HepG2 (cell line): ENCODE measurements around the gene CD79A. TPM values are rescaled to one million over a fixed set of nuclear protein-coding genes. Genes with fewer than 3 reads are reported as not detected.

Experiments used
- ARNT2 ChIP-seq: sonication (generic); formaldehyde crosslinking; IDR thresholded peaks from 2 replicates; pipeline ENCODE4 v1.8.0; 2022; ENCODE audit warnings: mild to moderate bottlenecking, low read depth, missing genetic modification reagents, moderate library complexity
- ATF7-NPFF ChIP-seq: sonication (generic); formaldehyde crosslinking; IDR thresholded peaks from 2 replicates; pipeline ENCODE4 v1.8.1; 2023; ENCODE audit warnings: mild to moderate bottlenecking, low read depth, missing genetic modification reagents, moderate library complexity
- CCAR2 ChIP-seq: fragments of 200-400 bp; formaldehyde crosslinking; optimal IDR thresholded peaks from 2 replicates; pipeline ENCODE3; 2018; ENCODE audit warnings: low read depth, mild to moderate bottlenecking, low read length, moderate library complexity
- CEBPB ChIP-seq: IDR thresholded peaks from 2 replicates; pipeline ENCODE4 v1.6.1; 2011; ENCODE audit warnings: low read depth, low read length, improper control_type of control experiment, borderline replicate concordance
- CENPBD1 ChIP-seq: sonication (generic); formaldehyde crosslinking; IDR thresholded peaks from 2 replicates; pipeline ENCODE4 v1.8.0; 2022; ENCODE audit warnings: missing genetic modification reagents, low read depth, mild to moderate bottlenecking, borderline replicate concordance
- EEA1 ChIP-seq: sonication (generic); formaldehyde crosslinking; IDR thresholded peaks from 2 replicates; pipeline ENCODE4 v1.5.1; 2020; ENCODE audit warnings: mild to moderate bottlenecking, missing genetic modification reagents, borderline replicate concordance
- ELF1 ChIP-seq: sonication (generic); formaldehyde crosslinking; IDR thresholded peaks from 2 replicates; pipeline ENCODE4 v1.4.0; 2020; ENCODE audit warnings: missing genetic modification reagents
- EP300 ChIP-seq, 3 experiments: sonication (generic) in 1 of 3; formaldehyde crosslinking in 1 of 3; IDR thresholded peaks; 2 replicates each; pipeline versions ENCODE4 v1.5.1 to v1.6.1; 2011 to 2020; ENCODE audit warnings: low read depth in 2 of 3, low read length in 2 of 3, borderline replicate concordance in 1 of 3, improper control_type of control experiment in 1 of 3, mild to moderate bottlenecking in 1 of 3, missing genetic modification reagents in 1 of 3, moderate library complexity in 1 of 3
- MEIS1 ChIP-seq: sonication (generic); formaldehyde crosslinking; IDR thresholded peaks from 2 replicates; pipeline ENCODE4 v1.9.0; 2021; ENCODE audit warnings: mild to moderate bottlenecking, missing genetic modification reagents, moderate library complexity, borderline replicate concordance
- MXD1 ChIP-seq: sonication (generic); formaldehyde crosslinking; IDR thresholded peaks from 2 replicates; pipeline ENCODE4 v1.4.0; 2020; ENCODE audit warnings: mild to moderate bottlenecking, missing genetic modification reagents
- POLR2AphosphoS5 ChIP-seq: IDR thresholded peaks from 2 replicates; pipeline ENCODE4 v1.6.1; 2012; ENCODE audit warnings: low read depth, low read length
- SAFB2 ChIP-seq: sonication (generic); formaldehyde crosslinking; IDR thresholded peaks from 2 replicates; pipeline ENCODE4 v1.5.1; 2020; ENCODE audit warnings: missing genetic modification reagents, low read depth, mild to moderate bottlenecking, borderline replicate concordance
- SMAD9 ChIP-seq: sonication (generic); formaldehyde crosslinking; IDR thresholded peaks from 2 replicates; pipeline ENCODE4 v1.5.1; 2020; ENCODE audit warnings: mild to moderate bottlenecking, missing genetic modification reagents
- SP4 ChIP-seq: sonication (generic); formaldehyde crosslinking; IDR thresholded peaks from 2 replicates; pipeline ENCODE4 v1.8.1; 2023; ENCODE audit warnings: mild to moderate bottlenecking, missing genetic modification reagents
- SRF ChIP-seq: IDR thresholded peaks from 2 replicates; pipeline ENCODE4 v1.6.1; 2011; ENCODE audit warnings: mild to moderate bottlenecking, low read depth, low read length, moderate library complexity
- STAG1 ChIP-seq: sonication (generic); formaldehyde crosslinking; IDR thresholded peaks from 2 replicates; pipeline ENCODE4 v1.4.0; 2020; ENCODE audit warnings: missing genetic modification reagents
- TOE1 ChIP-seq: sonication (generic); formaldehyde crosslinking; IDR thresholded peaks from 2 replicates; pipeline ENCODE4 v1.4.0; 2020; ENCODE audit warnings: mild to moderate bottlenecking, missing genetic modification reagents
- ZC3H13 ChIP-seq: sonication (generic); formaldehyde crosslinking; IDR thresholded peaks from 2 replicates; pipeline ENCODE4 v1.8.1; 2023; ENCODE audit warnings: mild to moderate bottlenecking, missing genetic modification reagents, moderate library complexity
- ZFP37 ChIP-seq: sonication (generic); formaldehyde crosslinking; IDR thresholded peaks from 2 replicates; pipeline ENCODE4 v1.4.0; 2020; ENCODE audit warnings: missing genetic modification reagents, borderline replicate concordance
- ZFY ChIP-seq: sonication (generic); formaldehyde crosslinking; IDR thresholded peaks from 2 replicates; pipeline ENCODE4 v1.4.0; 2020; ENCODE audit warnings: missing genetic modification reagents
- ZNF251 ChIP-seq: sonication (generic); formaldehyde crosslinking; IDR thresholded peaks from 2 replicates; pipeline ENCODE4 v1.9.0; 2021; ENCODE audit warnings: mild to moderate bottlenecking, missing genetic modification reagents
- ZNF432 ChIP-seq: sonication (generic); formaldehyde crosslinking; IDR thresholded peaks from 2 replicates; pipeline ENCODE4 v1.5.0; 2020; ENCODE audit warnings: missing genetic modification reagents, mild to moderate bottlenecking, borderline replicate concordance
- ZNF773 ChIP-seq: sonication (generic); formaldehyde crosslinking; IDR thresholded peaks from 2 replicates; pipeline ENCODE4 v1.4.0; 2020; ENCODE audit warnings: missing genetic modification reagents, borderline replicate concordance
- polyA plus RNA-seq, 8 experiments: library from polyadenylated mRNA; depleted of rRNA in 3 of 8; stranded (reverse) in 7 of 8; unstranded in 1 of 8; fragments of >200 nt; fragmentation: Illumina TruSeq in 4 of 8; extraction: Trizol in 4 of 8; gene quantifications; 2 replicates each; pipeline versions ENCODE4 v1.2.1 to v1.2.3, GENCODE V29; 2011 to 2016; ENCODE audit warnings: low read depth in 4 of 8, missing spikeins in 1 of 8, mixed read lengths in 1 of 8; ENCODE audit not compliant: insufficient read depth in 1 of 8
- total RNA-seq, 5 experiments: library from RNA; depleted of rRNA; stranded (reverse); fragments of >200 nt; fragmentation: Illumina TruSeq; extraction: Trizol; gene quantifications; 2 replicates each; pipeline ENCODE4 v1.2.3, GENCODE V29; 2016; ENCODE audit warnings: low read depth in 1 of 5
- TF ChIP-seq, protein P1 (sequence below): IDR thresholded peaks from 2 replicates; pipeline ENCODE4 v1.6.1; 2016; ENCODE audit warnings: low read depth, control low read depth
- TF ChIP-seq, protein P2 (sequence below): sonication (generic); formaldehyde crosslinking; IDR thresholded peaks from 2 replicates; pipeline ENCODE4 v1.8.0; 2022; ENCODE audit warnings: mild to moderate bottlenecking, missing genetic modification reagents, moderate library complexity
- TF ChIP-seq, protein P3 (sequence below): sonication (generic); formaldehyde crosslinking; IDR thresholded peaks from 2 replicates; pipeline ENCODE4 v1.5.0; 2020; ENCODE audit warnings: missing genetic modification reagents, mild to moderate bottlenecking, borderline replicate concordance

The CD79A gene
- total and polyA plus RNA-seq, 2 of the 13 experiments (the other 11 are each of a cell fraction or from before 2014, with no cell fraction given), result 0.24 to 0.33 TPM

DNA sequence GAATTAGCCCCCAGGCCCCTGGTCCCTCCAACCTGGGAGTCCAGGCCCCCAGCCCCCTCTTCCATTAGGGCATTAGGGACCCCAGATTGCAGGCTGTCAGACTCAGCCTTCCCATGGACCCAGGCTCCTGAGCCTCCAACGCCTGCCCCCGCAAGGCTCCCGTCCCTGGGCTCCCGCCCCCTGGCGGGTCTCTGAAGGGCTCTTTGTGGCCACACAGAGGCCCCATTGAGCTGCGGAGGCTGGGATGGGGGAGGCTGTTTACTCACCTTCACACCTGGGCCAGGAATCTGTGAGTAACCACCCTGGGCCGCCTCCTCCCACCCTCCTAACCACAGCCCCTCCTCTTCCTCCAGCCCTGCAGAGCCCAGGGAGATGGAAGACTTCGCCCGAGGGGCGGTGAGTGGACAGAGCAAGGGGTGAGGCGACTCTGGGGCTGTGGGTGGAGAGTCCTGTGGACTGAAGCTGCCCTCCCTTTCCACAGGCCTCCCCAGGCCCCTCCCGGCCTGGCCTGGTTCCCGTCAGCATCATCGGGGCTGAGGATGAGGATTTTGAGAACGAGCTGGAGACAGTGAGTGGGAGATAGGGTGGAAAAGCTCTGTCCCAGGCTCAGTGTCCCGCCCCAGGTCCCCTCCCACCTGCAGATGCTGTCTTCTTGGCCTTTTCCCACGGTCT lies 10.8 kb downstream of the CD79A start (continued):
- peak; percentile 36 to 88; a peak in 3 of 4 replicates for TF ChIP-seq EP300 (IDR thresholded peaks at IDR 0.05; ENCODE audit: low read depth in 2 of 2, low read length in 2 of 2)
- peak; percentile 89 for TF ChIP-seq EP300 (CRISPR knock-in tag; IDR thresholded peaks at IDR 0.05; ENCODE audit: borderline replicate concordance)
- TF ChIP-seq ELF1, result peak; percentile 53; the same call in 1 of the 2 replicates
- TF ChIP-seq STAG1, result peak; percentile 57
- no peak for TF ChIP-seq ZNF432 (CRISPR knock-in tag)
- TF ChIP-seq, protein P1, sequence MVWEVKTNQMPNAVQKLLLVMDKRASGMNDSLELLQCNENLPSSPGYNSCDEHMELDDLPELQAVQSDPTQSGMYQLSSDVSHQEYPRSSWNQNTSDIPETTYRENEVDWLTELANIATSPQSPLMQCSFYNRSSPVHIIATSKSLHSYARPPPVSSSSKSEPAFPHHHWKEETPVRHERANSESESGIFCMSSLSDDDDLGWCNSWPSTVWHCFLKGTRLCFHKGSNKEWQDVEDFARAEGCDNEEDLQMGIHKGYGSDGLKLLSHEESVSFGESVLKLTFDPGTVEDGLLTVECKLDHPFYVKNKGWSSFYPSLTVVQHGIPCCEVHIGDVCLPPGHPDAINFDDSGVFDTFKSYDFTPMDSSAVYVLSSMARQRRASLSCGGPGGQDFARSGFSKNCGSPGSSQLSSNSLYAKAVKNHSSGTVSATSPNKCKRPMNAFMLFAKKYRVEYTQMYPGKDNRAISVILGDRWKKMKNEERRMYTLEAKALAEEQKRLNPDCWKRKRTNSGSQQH (CRISPR knock-in tag), result 0 out of 2 replicates have a peak, but pooled peaks have one; percentile 37
- TF ChIP-seq, protein P2, sequence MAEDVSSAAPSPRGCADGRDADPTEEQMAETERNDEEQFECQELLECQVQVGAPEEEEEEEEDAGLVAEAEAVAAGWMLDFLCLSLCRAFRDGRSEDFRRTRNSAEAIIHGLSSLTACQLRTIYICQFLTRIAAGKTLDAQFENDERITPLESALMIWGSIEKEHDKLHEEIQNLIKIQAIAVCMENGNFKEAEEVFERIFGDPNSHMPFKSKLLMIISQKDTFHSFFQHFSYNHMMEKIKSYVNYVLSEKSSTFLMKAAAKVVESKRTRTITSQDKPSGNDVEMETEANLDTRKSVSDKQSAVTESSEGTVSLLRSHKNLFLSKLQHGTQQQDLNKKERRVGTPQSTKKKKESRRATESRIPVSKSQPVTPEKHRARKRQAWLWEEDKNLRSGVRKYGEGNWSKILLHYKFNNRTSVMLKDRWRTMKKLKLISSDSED, result no peak
- no peak for TF ChIP-seq CENPBD1
- no peak for TF ChIP-seq POLR2AphosphoS5
- TF ChIP-seq MXD1 (CRISPR knock-in tag), result peak; percentile 30; the same call in 1 of the 2 replicates
- no peak for TF ChIP-seq ATF7-NPFF (CRISPR knock-in tag)
- no peak for TF ChIP-seq ZNF773 (CRISPR knock-in tag)
- TF ChIP-seq SAFB2, result 0 out of 2 replicates have a peak, but pooled peaks have one; percentile 34
- no peak for TF ChIP-seq EEA1 (CRISPR knock-in tag)
- TF ChIP-seq TOE1 (CRISPR knock-in tag), result no peak
- no peak; the same call in 1 of the 2 replicates for TF ChIP-seq ZFY (CRISPR knock-in tag)
- peak; percentile 76 for TF ChIP-seq CCAR2
- no peak for TF ChIP-seq MEIS1
- TF ChIP-seq ARNT2 (CRISPR knock-in tag), result peak; percentile 57; the same call in 1 of the 2 replicates
- TF ChIP-seq, protein P3, sequence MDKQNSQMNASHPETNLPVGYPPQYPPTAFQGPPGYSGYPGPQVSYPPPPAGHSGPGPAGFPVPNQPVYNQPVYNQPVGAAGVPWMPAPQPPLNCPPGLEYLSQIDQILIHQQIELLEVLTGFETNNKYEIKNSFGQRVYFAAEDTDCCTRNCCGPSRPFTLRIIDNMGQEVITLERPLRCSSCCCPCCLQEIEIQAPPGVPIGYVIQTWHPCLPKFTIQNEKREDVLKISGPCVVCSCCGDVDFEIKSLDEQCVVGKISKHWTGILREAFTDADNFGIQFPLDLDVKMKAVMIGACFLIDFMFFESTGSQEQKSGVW, result no peak
- no peak for TF ChIP-seq SRF
- TF ChIP-seq ZC3H13 (CRISPR knock-in tag), result no peak
- TF ChIP-seq ZNF251 (CRISPR knock-in tag), result no peak
- peak; percentile 66 for TF ChIP-seq SP4 (CRISPR knock-in tag)
- no peak for TF ChIP-seq ZFP37 (CRISPR knock-in tag)
- TF ChIP-seq CEBPB, result no peak
- TF ChIP-seq SMAD9 (CRISPR knock-in tag), result 0 out of 2 replicates have a peak, but pooled peaks have one; percentile 53
